HFF-Myc (cell line): Measurements from ENCODE around the gene ZDHHC20.

Experiments
- DNase-seq: peaks from one replicate; pipeline ENCODE4 v3.0.0-alpha.2; 2011; ENCODE audit warnings: low read depth; ENCODE audit errors: extremely low read depth
- H3K4me3 ChIP-seq: replicated peaks from 2 replicates; pipeline ENCODE4 v1.5.1; 2011; ENCODE audit warnings: low read depth, mild to moderate bottlenecking, control low read depth, low read length
- TF ChIP-seq, protein P1 (sequence below): IDR thresholded peaks from 2 replicates; pipeline ENCODE4 v1.5.1; 2012; ENCODE audit warnings: mild to moderate bottlenecking, low read depth, low read length, control low read depth; ENCODE audit errors: missing control alignments

The ZDHHC20 gene

DNA sequence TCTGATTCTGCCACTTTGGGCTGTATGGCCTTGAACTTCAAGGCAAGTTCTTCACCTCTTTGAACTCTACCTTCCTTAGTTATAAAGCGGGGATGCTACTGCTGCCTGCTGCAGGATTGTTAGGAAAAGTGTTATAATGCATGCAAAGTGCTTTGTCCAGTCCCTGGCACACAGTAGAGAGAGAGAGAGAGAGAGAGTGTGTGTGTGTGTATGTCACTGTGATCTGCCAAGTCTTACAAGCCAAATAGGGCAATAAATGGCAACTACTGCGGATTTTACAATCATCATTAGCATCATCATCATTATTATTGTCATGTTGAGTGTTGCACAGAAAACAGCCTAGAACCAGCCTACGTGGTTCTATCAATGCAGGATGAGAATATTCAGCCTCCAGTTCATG lies 136.1 kb downstream of the ZDHHC20 start:
- no peak for DNase-seq
- H3K4me3 ChIP-seq: no peak overlapping the region
- TF ChIP-seq, protein P1, sequence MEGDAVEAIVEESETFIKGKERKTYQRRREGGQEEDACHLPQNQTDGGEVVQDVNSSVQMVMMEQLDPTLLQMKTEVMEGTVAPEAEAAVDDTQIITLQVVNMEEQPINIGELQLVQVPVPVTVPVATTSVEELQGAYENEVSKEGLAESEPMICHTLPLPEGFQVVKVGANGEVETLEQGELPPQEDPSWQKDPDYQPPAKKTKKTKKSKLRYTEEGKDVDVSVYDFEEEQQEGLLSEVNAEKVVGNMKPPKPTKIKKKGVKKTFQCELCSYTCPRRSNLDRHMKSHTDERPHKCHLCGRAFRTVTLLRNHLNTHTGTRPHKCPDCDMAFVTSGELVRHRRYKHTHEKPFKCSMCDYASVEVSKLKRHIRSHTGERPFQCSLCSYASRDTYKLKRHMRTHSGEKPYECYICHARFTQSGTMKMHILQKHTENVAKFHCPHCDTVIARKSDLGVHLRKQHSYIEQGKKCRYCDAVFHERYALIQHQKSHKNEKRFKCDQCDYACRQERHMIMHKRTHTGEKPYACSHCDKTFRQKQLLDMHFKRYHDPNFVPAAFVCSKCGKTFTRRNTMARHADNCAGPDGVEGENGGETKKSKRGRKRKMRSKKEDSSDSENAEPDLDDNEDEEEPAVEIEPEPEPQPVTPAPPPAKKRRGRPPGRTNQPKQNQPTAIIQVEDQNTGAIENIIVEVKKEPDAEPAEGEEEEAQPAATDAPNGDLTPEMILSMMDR: no peak
